NCI-H128 (cell line): Measurements from ENCODE around the gene PFKM.
"Not testable (repeated sequence)": the region's sequence is repeated elsewhere in the genome, so short reads cannot be mapped to it uniquely, and the experiment has no call there.

ENCODE experiments used
- DNase-seq: peaks from one replicate; lab custom pipeline; 2025; ENCODE audit not compliant: unreplicated experiment; lab: John Stamatoyannopoulos, UW

PFKM gene

DNA sequence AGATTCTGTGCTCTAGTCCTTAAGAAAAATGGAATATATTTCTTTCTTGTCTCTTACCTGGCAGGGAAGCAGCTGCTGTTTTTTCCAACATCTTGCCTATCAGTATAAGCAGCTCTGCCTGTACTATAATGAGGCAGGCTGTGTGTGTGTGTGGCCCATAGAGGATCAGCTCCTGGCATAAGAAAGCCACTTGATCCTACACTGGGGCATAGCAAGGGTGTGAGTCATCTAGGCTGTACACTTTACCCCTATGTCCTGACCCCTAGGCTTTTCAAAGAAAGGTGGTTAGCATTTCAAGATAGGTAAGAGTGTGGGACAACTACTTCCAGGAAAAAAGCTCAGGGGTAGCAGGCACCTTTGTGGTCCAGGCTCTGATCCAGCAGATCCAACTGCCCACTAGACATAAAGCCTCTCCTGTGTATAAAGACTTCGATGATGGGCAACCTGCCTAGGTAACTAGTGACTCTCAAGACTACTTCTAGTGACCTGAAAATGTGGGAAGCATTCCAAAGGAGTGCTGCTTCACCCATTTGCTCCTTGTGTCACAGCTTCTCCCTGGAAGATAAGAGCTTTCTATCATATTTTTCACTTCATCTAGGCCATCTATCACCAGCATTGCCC lies 8.4 kb upstream of the PFKM start:
- DNase-seq: no peak

DNA sequence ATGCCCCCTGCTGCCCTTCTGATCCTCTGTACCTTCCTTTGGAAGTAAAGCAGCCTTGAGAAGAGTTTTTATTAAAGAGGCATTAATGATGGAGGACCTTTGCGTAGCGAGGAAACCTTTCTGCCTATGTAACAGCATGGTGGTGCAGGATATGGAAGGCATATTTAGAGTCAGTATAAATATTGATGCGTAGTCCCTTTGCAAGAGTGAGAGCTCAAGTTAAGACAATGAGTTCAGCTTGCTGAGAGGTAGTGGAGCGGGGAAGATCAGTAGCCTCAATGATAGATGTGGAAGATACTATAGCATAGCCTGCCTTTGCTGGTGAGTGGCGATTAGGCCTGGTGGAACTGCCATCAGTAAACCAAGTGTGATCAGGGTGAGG lies 7.9 kb upstream of the PFKM start:
- DNase-seq: not testable (repeated sequence)

DNA sequence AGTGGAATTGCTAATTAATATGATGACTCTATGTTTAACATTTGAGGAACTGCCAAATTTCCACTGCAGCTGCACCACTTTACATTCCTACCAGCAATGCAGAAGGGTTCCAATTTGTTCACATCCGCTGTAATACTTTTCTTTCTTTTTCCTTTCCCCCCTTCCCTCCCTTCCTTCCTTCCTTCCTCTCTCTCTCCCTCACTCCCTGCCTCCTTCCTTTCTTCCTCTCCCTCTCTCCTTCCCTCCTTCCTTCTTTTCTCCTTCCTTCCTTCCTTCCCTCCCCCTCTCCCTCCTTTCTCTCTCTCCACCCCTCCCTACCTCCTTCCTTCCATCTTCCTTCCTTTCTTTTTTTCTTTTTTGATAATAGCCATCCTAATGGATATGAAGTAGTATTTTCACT lies 3.2 kb upstream of the PFKM start:
- DNase-seq: no peak

DNA sequence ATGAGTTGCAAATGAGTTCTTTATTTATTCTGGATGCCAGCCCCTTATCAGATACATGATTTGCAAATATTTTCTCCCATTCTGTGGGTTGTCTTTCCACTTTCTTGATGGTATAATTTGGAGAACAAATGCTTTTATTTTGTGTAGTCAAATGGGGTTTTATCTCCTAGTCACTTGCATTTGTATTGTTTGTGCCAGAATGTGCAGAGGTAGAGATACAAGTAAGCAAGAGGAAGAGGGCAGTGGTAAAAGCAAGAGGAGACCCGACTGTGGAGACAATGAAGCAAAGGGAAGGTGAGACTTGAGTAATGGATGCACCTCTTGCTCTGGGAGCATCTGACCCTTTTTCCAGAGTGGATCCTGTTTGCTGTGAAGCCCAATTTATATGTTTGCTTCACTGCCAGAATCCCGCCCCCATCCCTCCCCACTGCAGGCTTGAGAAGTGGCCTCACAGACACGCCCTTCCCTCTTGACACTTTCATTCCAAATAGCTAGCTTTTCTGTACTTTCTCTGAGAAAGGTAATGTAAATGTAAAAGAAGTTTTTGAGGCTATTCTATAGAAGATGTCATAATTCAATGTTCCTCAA lies 786 bp upstream of the PFKM start:
- DNase-seq: no peak

DNA sequence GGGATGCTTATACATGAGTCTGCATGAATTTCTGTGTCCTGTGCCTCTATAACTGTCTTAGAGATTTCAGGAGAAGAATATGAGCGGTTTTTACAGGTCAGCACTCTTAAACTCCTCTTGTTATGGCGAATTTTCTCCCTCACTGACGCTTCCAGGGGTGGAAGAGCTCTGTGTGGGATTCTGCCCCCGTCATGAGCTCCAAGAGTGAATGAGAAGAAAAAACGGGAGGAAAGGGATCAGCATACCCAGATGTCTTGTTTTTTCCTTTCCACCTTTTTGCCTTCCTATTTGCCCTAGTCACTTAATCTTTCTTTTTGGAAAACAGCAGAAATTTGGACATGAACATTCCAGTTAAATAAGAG lies 651 bp downstream of the PFKM start:
- DNase-seq: no peak

GRCh38 chr12:48121522-48121921 lies 2.4 kb downstream of the PFKM start:
- no peak for DNase-seq

DNA sequence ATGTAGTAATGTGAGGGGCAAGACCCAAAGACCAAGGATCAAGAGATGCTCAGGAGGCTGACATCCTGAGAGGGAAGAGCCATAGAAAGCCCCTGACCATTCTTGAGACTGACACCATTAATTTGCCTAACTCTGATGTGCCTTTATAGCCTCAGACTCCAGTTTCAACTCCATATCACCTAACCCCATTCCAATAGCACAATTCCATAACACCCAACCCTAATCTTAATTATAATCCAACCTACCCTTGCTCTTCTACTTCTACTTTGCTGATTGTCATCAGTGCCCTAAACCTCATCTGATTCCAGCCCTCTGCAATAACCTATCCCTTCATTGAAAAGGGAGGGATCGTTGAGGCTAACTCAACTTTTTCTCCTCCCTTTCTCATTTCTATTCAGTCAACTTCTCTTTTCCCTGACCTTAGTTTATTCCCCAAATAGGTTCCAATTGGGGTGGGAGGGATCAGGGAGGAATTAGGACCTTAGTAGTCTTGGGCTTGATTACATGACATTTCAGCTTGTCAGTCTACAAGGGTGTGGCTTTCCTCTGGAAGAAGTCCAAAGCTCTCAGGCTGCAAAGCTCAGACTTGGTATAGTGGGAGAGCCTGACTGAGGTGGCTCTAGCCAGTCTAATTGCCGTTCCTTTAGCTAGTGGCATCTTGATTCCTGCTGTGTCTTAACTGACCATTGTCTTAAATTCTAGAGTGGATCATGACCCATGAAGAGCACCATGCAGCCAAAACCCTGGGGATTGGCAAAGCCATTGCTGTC lies 3.1 kb downstream of the PFKM start:
- DNase-seq: no peak

DNA sequence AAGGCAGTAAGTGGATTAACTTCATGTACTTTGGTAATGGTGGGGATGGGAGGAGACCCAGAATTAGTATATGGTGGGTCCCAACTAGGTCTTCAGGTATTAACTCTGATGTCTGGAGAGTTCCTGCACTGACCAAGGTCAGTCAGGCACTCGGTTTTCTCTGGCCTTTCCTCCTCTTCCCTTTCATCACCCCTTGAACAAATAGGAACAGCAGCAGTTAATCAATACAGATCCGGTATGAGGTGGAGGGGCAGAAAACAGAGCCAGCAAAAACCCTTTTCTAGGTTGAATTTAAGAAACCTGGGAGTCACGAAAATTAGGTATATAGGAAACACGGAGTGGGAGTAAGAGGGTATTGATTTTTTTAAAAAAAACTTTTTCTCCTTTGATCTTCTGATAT lies 4.0 kb downstream of the PFKM start:
- DNase-seq: no peak

DNA sequence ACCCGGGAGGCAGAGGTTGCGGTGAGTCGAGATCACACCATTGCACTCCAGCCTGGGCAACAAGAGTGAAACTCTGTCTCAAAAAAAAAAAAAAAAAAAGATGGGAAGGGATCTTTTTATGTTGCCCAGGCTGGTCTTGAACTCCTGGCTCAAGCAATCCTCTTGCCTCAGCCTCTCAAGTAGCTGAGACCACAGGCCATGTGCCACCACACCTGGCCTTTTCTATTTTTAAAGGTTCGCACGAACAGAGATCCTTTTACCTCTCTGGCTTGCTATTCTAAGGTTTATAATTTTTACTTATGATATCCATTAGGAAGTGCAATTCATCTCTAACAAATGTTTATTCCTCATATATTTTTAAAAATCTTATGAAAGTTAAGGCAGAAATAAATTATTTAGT lies 6.4 kb downstream of the PFKM start:
- not testable (repeated sequence) for DNase-seq

DNA sequence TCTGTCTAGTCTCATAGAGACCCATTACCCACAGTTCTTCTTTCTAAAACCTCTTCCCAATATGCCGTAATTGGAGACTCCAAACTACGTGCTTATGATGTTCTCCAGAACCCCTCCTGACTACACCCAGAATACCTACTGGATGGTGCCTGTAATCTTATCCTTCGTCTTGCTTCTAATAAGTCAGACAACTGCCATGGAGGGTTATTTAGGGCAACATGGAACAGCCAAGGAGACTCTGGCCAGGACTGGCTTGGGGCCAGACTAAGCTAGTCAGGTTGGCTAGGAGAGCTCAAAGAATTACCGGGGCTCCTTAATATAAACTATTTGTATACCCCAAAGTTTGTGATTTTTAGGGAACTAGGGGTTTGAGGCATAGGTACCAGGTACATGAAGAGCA lies 6.8 kb downstream of the PFKM start:
- no peak for DNase-seq

- DNase-seq: no peak
Measured at GRCh38 chr12:48126953-48127630, 7.9 kb downstream of the PFKM start.

GRCh38 chr12:48128800-48129199 lies 9.6 kb downstream of the PFKM start:
- no peak for DNase-seq

- DNase-seq: no peak
Measured at GRCh38 chr12:48129376-48129775, 10.2 kb downstream of the PFKM start.

DNA sequence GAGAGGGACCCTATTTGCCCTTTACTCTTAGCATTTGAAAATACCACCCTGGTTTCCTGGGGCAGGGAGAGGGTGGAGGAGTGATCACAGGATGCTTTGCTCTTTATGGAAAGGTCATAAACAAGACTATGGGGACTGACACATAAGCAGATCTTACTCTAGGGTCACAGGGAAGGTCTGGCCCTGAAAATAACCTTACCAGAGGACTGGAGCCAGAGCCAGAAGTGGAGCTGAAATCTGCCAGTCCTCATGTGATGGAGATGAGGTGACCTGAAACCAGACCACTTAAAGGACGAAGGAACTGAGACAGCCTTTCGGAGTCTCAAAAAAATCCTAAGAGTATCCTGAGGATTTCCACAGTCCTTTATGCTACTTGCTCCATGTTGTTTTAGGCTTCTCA lies 12.4 kb downstream of the PFKM start:
- no peak for DNase-seq

- DNase-seq: no peak
Measured at GRCh38 chr12:48132826-48133225, 13.7 kb downstream of the PFKM start.

DNA sequence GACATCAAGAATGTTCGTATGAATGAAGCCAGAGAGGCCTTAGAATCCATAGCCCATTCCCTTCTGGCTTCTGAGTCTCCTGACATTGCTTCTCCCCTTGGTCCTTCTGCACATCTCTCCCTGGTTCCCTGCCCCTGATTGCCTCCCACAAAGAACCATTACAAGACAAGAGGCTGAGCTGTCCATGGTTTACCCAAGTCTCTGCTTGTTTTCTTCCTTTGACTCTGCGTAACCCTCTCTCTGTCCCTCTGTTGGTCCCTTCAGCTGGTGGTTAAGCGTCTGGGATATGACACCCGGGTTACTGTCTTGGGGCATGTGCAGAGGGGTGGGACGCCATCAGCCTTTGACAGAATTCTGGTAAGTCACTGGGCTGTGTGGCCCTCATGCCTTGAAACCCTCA lies 15.9 kb downstream of the PFKM start:
- DNase-seq: no peak

- DNase-seq: no peak
Measured at GRCh38 chr12:48142818-48143674, 23.9 kb downstream of the PFKM start.

GRCh38 chr12:48143898-48144297 lies 24.7 kb downstream of the PFKM start:
- DNase-seq: no peak

GRCh38 chr12:48145981-48146380 lies 26.8 kb downstream of the PFKM start:
- DNase-seq: no peak

- no peak for DNase-seq
Measured at GRCh38 chr12:48151103-48151771, 32.1 kb downstream of the PFKM start.

- not testable (repeated sequence) for DNase-seq
Measured at GRCh38 chr12:48155786-48156185, 36.6 kb downstream of the PFKM start.
